HUDEP-2 (cell line): ENCODE data around the gene SRCAP.
A peak's percentile ranks its signal among the peaks of the same experiment; 100 is the strongest.
"Not testable (repeated sequence)": the region's sequence is repeated elsewhere in the genome, so short reads cannot be mapped to it uniquely, and the experiment has no call there.

Experiments
- DNase-seq, 76 experiments: peaks; one replicate each; lab custom pipeline; 2025; ENCODE audit not compliant: unreplicated experiment in 76 of 76; lab: John Stamatoyannopoulos, UW

The SRCAP gene

DNA sequence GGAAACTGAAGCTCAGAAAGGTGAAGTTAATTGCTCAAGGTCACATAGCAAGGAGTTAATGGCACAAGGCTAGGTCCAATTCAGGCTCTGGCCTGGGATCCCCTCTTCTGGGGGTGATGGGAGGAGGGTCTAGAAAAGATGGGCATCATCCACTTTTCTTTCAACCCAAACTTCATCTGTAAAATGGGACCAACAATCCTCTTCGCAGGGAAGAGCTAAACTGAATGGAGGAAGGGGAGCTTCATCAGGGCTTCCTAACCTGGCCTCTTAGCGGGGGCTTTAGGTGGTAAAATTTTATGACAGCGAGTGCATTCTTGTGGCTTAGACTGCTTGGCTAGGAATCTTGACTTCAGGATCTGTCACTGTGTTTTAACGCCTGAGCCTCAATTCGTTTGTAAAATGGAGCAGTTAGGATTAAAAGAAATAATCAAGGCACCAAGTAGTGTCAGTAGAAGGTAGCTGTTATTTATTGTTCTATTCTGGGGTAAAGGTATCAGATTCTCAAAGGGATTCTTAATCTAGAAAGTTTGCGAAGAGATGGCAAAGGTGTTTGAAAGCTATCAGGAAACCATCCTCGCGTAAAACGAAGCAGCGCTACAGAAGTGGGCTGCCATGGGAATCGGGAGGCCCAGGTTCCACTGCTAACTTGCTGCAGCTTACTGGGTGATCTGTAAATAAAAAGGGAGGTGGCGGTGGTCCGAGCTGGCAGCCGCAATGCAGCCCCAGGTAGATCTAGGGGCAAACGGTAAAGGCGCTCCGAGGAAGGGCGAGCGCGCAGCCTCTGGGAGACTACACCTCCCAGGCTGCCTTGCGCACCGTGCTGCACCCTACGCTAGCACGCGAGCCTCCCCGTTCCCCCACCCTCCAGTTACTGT is 1.5 kb upstream of the SRCAP start:
- peak in 10 of 76 experiments; percentile 87 to 98 (median 96) for DNase-seq

DNA sequence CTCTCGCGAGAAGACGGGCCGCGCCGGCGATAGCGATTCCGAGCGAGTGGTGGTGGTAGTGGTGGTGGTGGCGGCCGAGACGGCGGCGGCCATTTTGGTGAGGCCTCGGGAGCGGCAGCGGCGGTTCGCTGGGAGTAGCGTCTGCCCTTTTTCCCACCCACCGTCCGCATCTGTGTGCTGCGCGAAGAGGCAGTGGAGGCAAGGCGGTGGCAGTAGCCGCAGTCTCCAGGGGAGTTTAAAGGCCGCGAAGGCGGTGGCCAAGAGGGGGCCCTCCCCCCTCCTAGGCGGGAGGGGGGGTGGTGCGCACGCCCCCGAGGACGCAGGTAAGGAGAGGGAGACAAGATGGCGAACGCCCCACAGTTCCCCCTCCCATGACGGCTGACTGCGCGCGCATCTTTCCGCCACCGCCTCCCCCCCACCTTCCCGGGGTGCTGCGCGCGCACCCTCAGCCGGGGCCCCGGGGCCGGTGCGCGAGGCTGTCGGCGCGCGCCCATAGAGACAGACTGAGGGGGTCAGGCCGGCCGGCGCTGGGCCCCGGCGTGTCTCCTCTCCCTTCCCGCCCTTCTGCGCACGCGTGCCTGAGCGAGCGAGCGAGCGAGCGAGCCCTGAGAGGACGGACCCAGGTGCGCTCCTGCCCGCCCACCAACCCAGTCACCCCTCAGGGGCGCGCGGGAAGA is 694 bp upstream of the SRCAP start:
- DNase-seq = peak; percentile 33 to 98 (median 95)

DNA sequence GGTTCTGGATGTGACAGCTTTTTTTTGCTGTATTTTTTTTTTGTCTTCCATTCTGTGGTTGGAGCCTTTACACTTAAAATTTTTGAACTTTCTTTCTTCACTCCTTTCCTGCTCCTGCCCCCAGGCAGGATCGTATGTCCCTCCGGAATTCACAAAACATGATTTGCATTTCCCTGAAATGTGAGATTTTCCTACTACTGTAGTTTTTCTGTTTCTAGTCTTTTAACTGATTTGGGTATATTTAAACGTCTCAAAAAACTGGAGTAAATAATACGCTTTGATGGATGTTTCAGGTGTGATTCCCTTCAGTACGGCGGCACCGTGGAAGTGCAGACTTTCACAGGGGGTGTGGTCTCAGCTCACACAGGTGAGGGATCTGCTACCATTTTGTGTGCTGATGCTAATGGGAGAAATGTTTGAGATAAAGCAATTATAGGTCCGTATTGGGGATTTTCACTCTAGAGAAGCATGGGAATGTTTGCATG is 686 bp downstream of the SRCAP start:
- no peak for DNase-seq

DNA sequence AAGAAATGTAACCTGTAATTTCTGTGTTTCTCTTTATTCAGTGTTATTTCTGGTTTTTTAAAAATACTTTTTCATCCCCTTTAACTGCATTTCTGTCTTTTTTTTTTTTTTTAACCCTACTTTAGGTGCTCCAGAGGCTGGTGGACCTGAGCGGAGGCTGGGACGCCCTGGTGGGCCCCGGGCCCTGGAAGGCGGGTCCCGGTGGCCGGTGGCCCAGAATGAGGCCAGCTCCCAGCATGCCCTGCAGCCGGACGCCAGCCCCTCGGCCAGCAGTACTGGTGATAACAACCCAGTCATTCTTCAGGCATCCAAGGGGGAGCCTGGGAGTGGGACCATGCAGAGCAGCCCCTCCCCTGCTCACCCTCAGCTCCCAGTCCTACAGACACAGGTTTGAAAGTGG is 1.5 kb downstream of the SRCAP start:
- peak in 1 of 76 experiments; percentile 4 for DNase-seq

DNA sequence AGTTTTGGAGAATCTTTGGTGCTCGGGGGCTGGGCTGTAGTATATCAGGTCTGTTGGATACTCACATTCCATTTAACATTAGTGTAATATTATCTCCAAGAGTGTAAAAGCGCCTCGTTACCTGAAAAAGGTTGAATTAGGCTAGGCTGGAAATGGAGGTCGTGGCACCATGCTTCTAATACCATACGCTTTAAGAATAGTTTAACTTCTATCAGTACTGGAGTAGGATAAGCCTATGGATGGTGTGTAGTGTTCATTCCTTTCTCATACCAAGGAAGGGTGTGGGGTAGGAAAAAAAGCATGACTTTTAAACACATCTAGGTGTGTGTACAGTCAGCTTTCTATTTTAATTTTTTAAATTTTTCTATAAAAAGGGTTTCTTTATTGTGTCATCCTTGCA is 2.0 kb downstream of the SRCAP start:
- no peak for DNase-seq

DNA sequence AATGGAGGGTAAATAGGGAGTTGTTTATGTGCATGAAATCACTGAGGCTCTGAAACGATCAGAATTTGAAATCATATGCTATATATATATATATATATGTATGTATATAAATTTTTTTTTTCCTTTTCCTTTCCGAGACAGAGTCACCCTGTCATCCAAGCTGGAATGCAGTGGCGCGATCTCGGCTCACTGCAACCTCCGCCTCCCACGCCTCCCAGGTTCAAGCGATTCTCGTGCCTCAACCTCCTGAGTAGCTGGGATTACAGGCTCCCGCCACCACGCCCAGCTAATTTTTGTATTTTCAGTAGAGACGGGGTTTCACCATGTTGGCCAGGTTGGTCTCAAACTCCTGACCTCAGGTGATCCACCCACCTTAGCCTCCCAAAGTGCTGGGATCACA is 4.1 kb downstream of the SRCAP start:
- not testable (repeated sequence) for DNase-seq

DNA sequence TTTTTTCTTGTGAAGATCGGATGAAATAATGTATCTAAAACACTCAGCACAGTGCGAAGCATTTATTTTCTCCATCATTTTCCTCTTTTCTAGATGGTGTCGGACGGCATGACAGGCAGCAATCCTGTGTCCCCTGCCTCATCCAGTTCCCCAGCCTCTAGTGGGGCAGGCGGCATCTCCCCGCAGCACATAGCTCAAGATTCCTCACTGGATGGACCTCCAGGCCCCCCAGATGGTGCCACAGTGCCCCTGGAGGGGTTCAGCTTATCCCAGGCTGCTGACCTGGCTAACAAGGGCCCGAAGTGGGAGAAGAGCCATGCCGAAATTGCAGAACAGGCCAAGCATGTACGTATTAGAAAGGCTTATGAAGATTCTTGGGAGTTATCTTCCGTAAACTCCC is 5.0 kb downstream of the SRCAP start:
- no peak for DNase-seq

DNA sequence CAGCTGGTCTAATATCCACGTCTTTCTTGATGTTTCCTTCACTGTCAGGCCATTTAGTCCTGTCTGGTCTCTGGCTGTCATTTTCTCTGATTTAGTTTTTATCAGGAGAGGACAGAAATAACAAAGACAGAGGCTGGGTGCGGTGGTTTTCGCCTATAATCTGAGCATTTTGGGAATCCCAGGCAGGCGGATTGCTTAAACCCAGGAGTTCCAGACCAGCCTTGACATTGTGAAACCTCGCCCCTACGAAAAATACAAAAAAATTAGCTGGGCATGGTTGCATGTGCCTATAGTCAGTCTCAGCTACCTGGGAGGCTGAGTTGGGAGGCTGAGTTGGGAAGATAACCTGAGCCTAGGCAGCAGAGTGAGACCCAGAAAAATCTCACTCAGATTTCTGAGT is 7.1 kb downstream of the SRCAP start:
- DNase-seq = no peak

DNA sequence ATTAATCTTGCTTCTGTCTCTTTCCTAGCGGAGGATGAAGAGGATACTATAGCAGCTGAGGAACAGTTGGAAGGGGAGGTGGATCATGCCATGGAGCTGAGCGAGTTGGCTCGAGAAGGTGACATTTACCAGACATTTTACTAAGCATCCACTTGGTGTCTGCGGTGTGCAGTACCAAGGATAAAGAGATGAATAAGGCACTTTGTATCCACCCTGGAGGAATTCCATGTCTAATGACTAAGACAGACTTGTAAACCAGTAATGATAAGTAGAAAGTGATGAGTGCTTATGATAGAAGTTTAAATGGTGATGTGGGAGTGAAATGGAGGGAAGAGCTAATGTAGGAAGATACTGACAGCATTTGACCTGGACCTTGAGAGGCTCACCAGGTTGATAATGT is 12.0 kb downstream of the SRCAP start:
- DNase-seq = no peak

DNA sequence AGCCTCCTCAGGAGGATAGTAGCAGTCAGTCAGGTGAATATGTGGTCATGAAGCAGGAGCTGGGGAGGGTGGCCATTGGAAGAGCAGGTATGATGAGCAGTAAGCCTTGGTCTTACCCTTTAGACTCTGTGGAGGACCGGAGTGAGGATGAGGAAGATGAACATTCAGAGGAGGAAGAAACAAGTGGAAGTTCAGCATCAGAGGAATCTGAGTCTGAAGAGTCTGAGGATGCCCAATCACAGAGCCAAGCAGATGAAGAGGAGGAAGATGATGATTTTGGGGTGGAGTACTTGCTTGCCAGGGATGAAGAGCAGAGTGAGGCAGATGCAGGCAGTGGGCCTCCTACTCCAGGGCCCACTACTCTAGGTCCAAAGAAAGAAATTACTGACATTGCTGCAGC is 12.7 kb downstream of the SRCAP start:
- no peak for DNase-seq

DNA sequence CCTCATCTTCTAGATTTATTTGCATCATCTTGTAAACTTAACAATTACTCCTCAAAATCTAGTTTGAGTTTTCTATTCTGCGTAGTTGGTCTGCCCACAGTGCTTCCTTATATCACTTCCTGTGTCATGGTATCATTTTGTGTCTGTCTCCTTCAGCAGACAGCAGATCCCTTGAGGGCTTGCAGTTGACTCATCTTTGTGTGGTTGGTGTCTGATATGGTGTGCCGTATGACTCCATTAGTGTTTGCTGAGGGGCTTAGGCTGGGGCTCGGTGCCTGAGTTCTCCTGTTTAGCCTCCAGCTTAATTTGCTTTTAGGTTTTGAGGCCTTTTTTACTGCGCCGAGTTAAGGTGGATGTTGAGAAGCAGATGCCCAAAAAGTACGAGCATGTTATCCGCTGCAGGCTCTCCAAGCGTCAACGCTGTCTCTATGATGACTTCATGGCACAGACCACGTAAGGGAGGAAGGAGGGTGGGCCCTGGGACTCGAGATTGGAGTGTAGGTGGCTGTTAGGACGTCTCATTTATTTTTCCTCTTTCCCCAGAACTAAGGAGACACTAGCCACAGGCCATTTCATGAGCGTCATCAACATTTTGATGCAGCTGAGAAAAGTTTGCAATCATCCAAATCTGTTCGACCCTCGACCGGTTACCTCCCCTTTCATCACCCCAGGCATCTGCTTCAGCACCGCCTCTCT is 16.9 kb downstream of the SRCAP start:
- DNase-seq = no peak

DNA sequence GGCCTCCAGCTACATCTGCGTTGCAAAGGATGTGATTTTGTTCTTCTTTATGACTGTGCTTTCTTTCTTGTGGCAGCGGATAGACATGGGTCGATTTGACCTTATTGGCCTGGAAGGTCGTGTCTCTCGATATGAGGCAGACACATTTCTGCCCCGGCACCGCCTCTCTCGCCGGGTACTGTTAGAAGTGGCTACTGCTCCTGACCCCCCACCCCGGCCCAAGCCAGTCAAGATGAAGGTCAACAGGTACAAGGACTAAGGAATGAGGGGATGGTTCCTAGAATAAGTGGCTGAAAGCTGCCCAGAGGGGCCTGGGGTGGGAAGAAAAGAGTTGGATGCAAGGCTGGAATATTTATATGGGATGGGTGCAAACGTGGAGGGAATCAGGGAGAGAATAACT is 21.1 kb downstream of the SRCAP start:
- DNase-seq = no peak

DNA sequence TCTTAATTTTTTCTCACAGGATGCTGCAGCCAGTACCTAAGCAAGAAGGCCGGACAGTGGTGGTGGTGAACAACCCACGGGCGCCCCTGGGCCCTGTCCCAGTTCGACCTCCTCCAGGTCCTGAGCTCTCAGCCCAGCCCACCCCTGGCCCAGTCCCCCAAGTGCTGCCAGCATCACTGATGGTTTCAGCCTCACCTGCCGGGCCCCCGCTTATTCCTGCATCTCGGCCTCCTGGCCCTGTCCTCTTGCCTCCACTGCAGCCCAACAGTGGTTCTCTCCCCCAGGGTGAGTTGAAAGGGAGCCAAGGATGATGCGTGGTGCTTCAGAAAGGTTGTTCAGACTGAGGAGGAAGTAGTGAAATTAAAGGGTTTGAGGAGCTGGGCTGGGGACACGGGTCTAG is 21.7 kb downstream of the SRCAP start:
- DNase-seq = no peak

DNA sequence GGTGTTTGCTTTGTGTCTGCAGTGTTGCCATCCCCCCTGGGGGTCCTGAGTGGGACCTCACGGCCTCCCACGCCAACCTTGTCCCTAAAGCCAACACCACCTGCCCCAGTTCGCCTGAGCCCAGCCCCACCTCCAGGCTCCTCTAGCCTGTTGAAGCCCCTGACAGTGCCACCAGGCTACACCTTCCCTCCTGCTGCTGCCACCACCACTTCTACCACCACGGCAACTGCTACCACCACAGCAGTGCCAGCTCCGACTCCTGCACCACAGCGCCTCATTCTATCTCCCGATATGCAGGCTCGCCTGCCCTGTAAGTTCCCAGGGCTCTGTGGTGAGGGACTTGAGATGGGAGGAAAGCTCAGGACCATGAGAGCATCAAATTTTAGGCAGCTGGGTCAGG is 22.2 kb downstream of the SRCAP start:
- no peak for DNase-seq

DNA sequence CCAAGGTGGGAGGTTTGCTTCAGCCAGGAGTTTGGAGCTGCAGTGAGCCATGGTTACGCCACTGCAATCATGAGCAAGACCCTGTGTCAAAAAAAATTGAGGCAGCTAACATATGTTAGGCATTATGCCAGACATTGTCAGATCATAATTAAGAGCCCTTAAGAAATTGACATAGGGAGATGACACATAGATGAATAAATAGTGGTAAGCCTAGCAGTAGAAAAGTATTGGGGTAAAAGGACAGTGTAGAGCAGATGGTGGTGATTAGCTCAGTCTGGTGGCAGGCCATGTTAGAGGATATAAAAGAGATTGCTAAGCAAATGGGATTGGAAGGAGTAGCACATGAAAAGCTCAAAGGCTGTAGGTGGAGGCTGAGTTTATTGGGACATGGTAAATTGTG is 22.6 kb downstream of the SRCAP start:
- no peak for DNase-seq

DNA sequence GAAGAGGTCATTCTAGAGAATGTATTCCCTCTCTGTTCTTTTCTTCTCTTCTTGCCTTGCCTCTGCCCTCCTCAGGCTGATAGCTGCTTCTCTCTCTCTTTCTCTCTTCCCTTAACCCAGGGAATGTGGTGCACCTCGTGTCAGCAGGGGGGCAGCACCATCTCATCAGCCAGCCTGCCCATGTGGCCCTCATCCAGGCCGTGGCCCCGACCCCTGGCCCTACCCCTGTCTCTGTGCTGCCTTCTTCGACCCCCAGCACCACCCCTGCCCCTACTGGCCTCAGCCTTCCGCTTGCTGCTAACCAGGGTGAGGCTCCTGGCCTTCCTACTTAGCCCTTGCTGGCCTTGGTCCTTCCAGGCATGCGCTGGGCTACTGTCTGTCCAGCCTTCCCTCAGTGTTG is 23.5 kb downstream of the SRCAP start:
- DNase-seq = peak in 1 of 76 experiments; percentile 4

DNA sequence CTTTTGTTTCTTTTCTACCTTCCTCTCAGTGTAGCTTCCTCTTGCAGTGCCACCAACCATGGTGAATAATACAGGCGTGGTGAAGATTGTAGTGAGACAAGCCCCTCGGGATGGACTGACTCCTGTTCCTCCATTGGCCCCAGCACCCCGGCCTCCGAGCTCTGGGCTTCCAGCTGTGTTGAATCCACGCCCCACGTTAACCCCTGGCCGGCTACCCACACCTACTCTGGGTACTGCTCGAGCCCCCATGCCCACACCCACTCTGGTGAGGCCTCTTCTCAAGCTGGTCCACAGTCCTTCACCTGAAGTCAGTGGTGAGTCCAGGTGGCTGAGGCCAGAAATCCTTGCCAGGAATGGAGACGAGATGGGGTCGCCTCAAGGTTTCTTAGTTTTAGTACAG is 23.9 kb downstream of the SRCAP start:
- no peak for DNase-seq

DNA sequence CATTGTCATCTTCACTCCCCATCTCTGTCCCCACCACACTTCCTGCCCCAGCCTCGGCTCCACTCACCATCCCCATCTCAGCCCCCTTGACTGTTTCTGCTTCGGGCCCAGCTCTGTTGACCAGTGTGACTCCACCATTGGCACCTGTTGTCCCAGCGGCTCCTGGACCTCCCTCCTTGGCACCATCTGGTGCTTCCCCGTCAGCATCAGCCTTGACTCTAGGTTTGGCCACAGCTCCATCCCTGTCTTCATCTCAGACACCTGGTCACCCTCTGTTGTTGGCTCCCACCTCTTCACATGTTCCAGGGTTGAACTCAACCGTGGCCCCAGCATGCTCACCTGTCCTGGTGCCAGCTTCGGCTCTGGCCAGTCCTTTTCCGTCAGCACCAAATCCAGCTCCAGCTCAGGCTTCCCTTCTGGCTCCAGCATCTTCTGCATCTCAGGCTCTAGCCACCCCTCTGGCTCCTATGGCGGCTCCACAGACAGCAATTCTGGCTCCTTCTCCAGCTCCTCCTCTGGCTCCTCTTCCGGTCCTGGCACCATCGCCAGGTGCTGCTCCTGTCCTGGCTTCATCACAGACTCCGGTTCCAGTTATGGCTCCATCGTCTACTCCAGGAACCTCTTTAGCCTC is 24.9 kb downstream of the SRCAP start:
- no peak for DNase-seq

DNA sequence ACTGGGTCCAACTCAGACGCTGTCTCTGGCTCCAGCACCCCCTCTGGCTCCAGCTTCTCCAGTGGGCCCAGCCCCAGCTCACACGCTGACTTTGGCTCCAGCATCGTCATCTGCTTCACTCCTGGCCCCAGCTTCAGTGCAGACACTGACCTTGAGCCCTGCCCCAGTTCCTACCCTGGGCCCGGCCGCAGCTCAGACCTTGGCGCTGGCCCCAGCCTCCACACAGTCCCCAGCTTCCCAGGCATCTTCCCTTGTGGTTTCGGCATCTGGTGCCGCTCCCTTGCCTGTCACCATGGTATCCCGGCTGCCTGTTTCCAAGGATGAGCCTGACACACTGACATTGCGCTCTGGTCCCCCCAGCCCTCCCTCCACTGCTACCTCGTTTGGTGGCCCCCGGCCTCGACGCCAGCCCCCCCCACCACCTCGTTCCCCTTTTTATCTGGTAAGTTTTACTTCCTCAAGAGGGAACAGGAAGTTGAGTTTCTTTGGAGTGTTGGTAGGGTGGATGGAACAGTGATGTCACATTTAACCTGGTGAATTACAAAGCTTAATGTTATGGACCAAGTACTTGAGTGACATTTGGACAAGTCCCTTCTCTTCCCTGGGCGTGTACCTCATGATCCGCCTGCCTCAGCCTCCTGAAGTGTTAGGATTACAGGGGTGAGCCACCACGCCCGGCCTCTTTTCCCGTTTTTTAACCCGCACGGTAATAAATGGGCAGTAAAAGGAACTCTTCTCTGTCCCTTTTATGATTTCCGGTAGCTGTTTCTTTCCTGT is 25.9 kb downstream of the SRCAP start:
- DNase-seq = no peak

DNA sequence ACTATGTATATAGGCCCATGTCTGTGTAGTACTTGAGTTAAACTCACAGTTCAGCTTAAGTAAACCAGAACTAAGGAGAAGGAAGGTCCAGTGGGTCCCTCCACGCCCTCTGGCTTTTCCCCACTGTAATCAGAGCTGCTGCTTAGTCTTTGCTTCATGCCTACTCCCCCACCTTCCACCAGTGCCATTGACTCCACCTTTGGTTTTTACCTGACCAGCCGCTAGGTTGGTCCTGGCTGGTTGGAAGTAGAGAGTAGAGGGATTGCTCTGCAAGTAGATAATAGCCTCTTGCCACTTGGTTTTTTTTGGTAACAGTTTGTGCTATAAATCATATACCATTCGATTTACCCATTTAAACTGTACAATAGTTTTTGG is 26.4 kb downstream of the SRCAP start:
- DNase-seq = no peak
